Gastrocnemius medialis (tissue), 4 donors: Measurements from ENCODE around the gene CRYBG1.

Source experiments
- POLR2A ChIP-seq, 2 donors: fragments of 450-650 bp; IDR thresholded peaks; one replicate each; pipeline ENCODE4 v1.6.1; 2017; ENCODE audit warnings: antibody characterized with exemption in 2 of 2, mild to moderate bottlenecking in 2 of 2, moderate library complexity in 2 of 2
- TF ChIP-seq, protein P1 (sequence below), 5 experiments: fragments of 450-650 bp in 3 of 5; fragments of 200-600 bp in 2 of 5; sonication (generic) in 2 of 5; IDR thresholded peaks in 4 of 5; conservative IDR thresholded peaks in 1 of 5; 1 replicate in 4 of 5; 2 replicates in 1 of 5; pipeline ENCODE4 v1.5.1; 2016 to 2019; ENCODE audit warnings: antibody characterized with exemption in 5 of 5, mild to moderate bottlenecking in 3 of 5, moderate library complexity in 3 of 5

DNA sequence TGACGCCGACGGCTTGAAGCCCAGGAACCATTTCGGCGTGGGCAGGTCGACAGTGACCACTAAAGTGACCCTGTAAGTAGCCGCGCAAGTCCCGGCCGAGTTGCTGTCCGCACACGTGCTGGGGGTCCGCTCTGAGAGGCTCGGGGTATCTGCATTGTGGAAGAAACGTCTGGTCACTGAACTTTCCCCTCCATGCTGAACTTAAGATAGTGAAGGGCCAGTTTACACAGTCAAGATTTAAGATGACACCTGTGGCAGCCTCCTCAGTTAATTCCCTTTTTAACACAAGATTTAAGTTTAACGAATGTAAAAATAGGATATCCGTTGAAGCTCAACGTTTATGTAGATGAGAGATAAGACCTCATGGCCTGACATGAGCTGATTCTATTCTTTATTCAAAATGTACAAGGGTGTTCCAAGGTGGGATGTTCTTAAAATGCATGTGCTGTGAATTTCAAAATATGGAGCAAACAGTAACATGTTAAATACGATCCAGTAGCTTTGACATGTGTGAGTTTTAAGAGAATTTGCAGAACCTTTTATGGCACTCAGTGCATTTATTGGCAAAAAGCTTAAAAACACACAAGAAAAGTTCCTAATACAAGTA is 152.6 kb downstream of the CRYBG1 start:
- no peak for TF ChIP-seq POLR2A (IDR thresholded peaks at IDR 0.05)
- TF ChIP-seq, protein P1, sequence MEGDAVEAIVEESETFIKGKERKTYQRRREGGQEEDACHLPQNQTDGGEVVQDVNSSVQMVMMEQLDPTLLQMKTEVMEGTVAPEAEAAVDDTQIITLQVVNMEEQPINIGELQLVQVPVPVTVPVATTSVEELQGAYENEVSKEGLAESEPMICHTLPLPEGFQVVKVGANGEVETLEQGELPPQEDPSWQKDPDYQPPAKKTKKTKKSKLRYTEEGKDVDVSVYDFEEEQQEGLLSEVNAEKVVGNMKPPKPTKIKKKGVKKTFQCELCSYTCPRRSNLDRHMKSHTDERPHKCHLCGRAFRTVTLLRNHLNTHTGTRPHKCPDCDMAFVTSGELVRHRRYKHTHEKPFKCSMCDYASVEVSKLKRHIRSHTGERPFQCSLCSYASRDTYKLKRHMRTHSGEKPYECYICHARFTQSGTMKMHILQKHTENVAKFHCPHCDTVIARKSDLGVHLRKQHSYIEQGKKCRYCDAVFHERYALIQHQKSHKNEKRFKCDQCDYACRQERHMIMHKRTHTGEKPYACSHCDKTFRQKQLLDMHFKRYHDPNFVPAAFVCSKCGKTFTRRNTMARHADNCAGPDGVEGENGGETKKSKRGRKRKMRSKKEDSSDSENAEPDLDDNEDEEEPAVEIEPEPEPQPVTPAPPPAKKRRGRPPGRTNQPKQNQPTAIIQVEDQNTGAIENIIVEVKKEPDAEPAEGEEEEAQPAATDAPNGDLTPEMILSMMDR (IDR thresholded peaks at IDR 0.05 in 4 of 5, conservative IDR thresholded peaks at IDR 0.05 in 1 of 5): no peak
